A549 (cell line): Measurements from ENCODE around the gene MGLL.

Experiments used
- HDAC2 ChIP-seq: fragments of 200-600 bp; sonication (generic); IDR thresholded peaks from 2 replicates; pipeline ENCODE4 v1.6.1; 2016
- POLR2A ChIP-seq: IDR thresholded peaks from 2 replicates; pipeline ENCODE4 v1.6.1; 2012; ENCODE audit warnings: mild to moderate bottlenecking, low read length

- no peak for TF ChIP-seq HDAC2
- no peak for TF ChIP-seq POLR2A
Measured at GRCh38 chr3:127846576-127846975, 24.3 kb upstream of the MGLL start.
